Fibroblast of skin of left quadriceps (primary cell): ENCODE measurements around the gene SMR3A.

Experiments
- DNase-seq, 2 experiments: peaks; one replicate each; pipeline ENCODE4 v3.0.0-alpha.2; 2013; ENCODE audit warnings: low read depth in 2 of 2

The SMR3A gene

GRCh38 chr4:70360460-70360859 is at the start of gene SMR3A:
Gene SMR3A, plus strand, starts transcription at chr4:70360760. Its CDS starts 1,356 bp downstream, at chr4:70362116.
- DNase-seq = no peak

GRCh38 chr4:70313736-70314135 is 46.8 kb upstream of the SMR3A start:
- no peak for DNase-seq

GRCh38 chr4:70315928-70316327 is 44.6 kb upstream of the SMR3A start:
- no peak for DNase-seq

GRCh38 chr4:70326052-70326451 is 34.5 kb upstream of the SMR3A start:
- no peak for DNase-seq

GRCh38 chr4:70334681-70335080 is 25.9 kb upstream of the SMR3A start, which contains the start of gene CABS1:
Gene CABS1, plus strand, starts transcription at chr4:70334981. Its CDS starts 59 bp downstream, at chr4:70335040.
- DNase-seq = no peak

GRCh38 chr4:70336043-70336442 is 24.5 kb upstream of the SMR3A start:
- no peak for DNase-seq

- no peak for DNase-seq
Observed at GRCh38 chr4:70337886-70338420, 22.6 kb upstream of the SMR3A start.

- DNase-seq = no peak
Observed at GRCh38 chr4:70356185-70356584, 4.4 kb upstream of the SMR3A start.

GRCh38 chr4:70359115-70359661 is 1.4 kb upstream of the SMR3A start:
- no peak for DNase-seq

GRCh38 chr4:70364002-70364401 is 3.4 kb downstream of the SMR3A start:
- no peak for DNase-seq

- DNase-seq = no peak
Observed at GRCh38 chr4:70365479-70365878, 4.9 kb downstream of the SMR3A start.

- no peak for DNase-seq
Observed at GRCh38 chr4:70367813-70368212, 7.3 kb downstream of the SMR3A start.

- no peak for DNase-seq
Observed at GRCh38 chr4:70371987-70372386, 11.4 kb downstream of the SMR3A start.

GRCh38 chr4:70372760-70373159 is 12.2 kb downstream of the SMR3A start:
- DNase-seq = no peak

GRCh38 chr4:70380578-70380977 is 20.0 kb downstream of the SMR3A start:
- no peak for DNase-seq

GRCh38 chr4:70382691-70383181 is 22.2 kb downstream of the SMR3A start, which contains the start of gene SMR3B:
Gene SMR3B, plus strand, starts transcription at chr4:70383131. Its CDS starts 1,380 bp downstream, at chr4:70384511.
- no peak for DNase-seq

GRCh38 chr4:70392057-70392776 is 31.7 kb downstream of the SMR3A start:
- DNase-seq = no peak

- DNase-seq = no peak
Observed at GRCh38 chr4:70397580-70397979, 37.0 kb downstream of the SMR3A start, which contains the start of gene OPRPN. Gene OPRPN, plus strand, starts transcription at chr4:70397940. Its CDS starts 1,346 bp downstream, at chr4:70399286.

- DNase-seq = no peak
Observed at GRCh38 chr4:70399319-70399718, 38.8 kb downstream of the SMR3A start.

- DNase-seq = no peak
Observed at GRCh38 chr4:70402762-70403161, 42.2 kb downstream of the SMR3A start.

- DNase-seq = no peak
Observed at GRCh38 chr4:70405765-70406164, 45.2 kb downstream of the SMR3A start.
